Kidney glomerular epithelial cell (primary cell): ENCODE data around the gene HOMER2.
"Not testable (repeated sequence)": the region's sequence is repeated elsewhere in the genome, so short reads cannot be mapped to it uniquely, and the experiment has no call there.

ENCODE experiments used
- DNase-seq: peaks from one replicate; lab custom pipeline; 2025; lab: John Stamatoyannopoulos, UW

Gene HOMER2

DNA sequence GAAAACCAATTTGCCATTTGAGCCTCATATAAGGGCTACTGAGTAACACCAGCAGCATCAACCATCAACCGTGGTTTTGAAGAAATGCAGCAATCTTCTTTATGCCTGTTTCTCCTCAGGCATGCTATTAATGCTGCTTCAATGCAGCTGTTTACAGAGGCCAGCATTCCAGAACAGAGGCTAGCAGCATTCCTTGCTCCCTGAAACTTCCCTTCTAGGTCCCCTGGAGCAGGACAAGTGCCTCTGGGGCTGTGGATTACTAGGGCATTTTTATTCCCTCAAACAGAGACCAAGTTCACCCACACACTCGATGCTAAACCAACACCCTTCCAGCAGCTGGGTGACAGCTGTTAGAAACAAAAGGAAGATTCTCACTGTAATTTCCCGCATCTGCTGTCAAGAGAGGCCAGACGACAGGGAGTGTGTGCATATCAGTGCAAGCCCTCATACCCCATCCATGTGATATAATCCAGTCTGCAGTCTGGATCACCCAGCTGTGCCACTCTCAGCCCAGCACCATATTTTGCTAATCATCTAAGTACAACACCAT lies 57.5 kb downstream of the HOMER2 start:
- no peak for DNase-seq

GRCh38 chr15:82893473-82893872 lies 59.0 kb downstream of the HOMER2 start:
- DNase-seq: not testable (repeated sequence)

DNA sequence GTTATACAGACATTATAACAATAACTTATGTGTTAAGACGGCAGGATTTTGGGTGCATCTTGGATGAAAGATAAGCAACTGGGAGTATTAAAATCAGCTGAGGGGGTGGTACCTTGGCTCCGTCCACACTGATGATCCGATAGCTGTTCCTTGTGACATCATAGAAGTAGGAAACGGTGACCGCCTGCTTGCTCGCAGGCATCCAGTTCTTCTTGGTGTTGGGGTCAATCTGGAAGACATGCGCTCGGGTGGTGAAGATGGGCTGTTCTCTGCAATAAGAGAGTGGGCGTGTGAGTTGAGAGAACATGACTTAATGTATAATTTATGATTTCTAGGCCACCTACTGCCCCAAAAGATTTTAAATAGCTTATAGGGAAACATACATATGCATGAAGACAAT lies 59.9 kb downstream of the HOMER2 start:
- DNase-seq: no peak

GRCh38 chr15:82890995-82891390 lies 61.5 kb downstream of the HOMER2 start:
- no peak for DNase-seq

DNA sequence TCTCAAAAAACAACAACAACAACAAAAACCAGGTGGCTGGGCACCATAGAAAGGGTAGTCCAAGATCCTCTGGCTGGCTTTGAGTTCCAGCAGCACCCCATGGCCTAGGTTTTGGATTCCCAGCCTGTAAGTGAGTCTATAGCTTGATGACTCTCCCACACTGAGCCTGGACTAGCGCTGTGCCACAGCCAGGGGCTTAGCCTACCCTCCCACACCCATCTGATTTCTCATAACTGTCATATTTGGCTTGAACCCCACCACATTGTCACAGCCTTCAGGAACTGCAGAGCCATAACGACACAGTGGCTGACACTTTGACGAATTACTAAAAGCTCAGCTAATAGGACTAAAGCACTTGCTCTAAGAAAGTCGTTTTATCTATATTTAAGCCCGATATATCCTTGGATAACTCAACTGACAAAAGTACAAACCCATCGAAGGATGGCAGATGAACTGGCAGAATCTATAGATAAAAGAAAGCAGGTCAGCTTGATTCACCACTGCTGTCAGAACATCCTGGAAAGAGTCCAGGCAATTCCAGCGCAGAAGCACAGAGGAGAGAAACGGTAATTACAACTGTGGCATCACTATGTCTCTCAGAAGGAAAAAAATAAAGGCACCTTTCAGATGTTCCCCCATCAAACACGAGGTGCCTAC lies 62.1 kb downstream of the HOMER2 start:
- no peak for DNase-seq

GRCh38 chr15:82882273-82882928 lies 70.1 kb downstream of the HOMER2 start:
- DNase-seq: no peak

DNA sequence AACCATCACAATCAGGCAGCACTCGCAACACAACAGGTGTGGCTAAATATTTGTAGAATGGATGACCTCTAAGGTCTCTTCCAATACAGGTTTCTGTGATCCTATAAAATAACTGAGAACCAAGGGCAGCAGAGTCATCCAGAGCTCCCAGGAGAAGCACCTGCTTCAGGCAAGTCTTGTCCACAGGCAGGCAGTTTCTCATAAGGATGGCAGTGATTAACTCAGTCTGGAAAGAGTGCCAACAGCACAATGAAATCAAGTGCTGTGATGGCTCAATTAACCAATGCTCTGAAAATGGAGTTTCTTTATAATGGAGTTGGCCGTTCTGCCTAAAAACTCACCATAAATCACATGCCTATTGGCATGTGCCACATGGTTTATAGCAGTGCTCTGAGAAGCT lies 70.8 kb downstream of the HOMER2 start:
- DNase-seq: no peak

GRCh38 chr15:82880704-82881103 lies 71.8 kb downstream of the HOMER2 start:
- DNase-seq: no peak

GRCh38 chr15:82878325-82878724 lies 74.2 kb downstream of the HOMER2 start:
- DNase-seq: no peak

DNA sequence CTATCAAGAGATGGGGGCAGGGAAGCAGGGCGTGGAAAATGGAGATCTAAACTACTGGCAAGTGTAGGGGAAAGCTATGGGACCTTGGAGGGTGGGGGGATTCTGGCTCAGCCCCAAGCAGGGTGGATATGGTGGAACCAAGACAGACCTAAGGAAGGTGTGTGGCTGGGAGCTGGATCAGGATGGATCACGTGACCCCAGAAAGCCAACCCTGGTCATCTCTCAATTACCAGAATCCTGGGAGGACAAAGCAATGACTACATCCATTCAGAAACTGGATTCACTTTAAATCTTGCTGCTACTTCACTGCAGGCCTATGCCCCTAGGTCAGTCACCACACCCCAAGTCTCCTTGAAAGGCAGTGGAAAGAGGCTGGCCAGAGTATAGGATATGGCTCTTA lies 74.7 kb downstream of the HOMER2 start:
- no peak for DNase-seq

DNA sequence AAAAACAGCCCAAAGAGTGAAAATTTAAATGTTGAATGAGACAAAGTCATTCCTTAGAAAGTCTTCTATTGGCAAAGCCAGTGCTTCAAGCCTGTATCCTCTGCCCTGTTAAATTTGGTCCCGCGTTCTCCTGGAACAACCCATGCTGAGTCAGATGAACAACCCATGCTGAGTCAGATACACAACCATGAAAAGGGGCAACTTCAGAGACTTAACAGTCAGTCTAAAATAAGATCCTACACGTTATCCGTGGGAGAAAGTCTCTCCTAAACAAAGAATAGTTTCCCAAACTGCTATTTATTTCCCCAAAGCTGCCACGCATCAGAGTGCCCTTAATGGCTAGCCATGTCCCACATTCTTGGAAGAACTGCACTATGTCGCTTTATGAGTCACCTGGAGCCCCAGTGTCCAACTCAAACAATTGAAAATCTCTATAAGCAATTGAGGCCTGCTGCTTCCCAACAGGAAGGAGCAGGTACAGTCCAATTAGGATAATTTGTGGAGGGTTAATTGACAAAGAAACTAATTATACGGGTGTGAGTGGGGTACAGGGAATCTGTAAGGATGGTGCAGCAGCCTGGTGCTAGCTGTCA lies 77.0 kb downstream of the HOMER2 start:
- DNase-seq: peak; percentile 52

GRCh38 chr15:82874961-82875360 lies 77.6 kb downstream of the HOMER2 start:
- no peak for DNase-seq

DNA sequence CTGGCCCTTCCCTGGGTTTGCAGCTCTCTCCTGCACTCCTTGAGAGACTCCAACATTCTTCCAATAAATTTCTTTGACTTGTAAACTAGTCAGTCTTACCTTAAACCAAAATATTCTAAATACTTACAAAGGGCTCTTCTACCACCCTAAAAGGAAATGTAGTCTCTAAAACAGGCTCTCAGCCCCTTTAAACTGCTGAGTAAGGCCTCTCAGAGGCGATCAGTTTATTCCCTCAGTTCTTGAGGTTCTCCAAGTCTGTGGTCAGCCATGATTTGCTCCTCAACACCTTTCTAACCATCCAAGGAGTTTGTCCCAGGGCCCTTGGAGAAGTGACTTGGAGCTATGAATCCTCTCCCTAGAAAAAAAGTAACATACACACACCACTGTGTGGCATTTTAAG lies 78.3 kb downstream of the HOMER2 start:
- DNase-seq: no peak

DNA sequence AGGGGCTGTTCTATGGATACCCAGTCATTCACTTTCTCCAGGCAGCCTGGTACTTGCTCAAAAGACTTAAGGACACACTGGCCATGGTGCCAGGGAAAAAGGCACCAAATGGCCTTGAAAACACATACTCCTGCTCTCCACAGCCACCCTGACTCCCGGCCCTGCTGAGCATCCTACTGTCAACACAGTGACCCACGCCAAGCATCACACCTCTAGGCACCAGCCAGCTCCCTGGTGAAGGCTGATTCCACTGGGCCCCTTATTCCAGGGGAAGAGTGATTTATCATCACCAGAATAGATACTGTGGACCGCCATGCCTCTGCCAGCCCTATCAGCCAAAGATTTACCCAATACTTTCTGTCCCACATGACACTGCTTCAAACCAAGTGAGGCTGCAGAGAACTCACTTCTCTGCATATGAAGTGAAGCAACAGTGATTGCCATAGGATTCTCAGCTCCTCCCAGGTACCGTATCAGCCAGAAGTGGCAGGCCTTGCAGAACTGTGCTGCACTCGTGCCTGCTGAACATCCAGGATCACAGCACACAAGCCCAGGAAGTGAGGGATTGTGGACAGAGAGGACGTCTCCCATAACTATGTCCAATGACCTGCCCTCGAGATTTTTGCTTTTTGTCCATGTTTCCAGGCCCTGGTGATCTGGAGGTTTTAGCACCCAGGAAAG lies 79.4 kb downstream of the HOMER2 start:
- no peak for DNase-seq

- DNase-seq: no peak
These were observed 80.6 kb downstream of the HOMER2 start for GRCh38 chr15:82871832-82872484.

DNA sequence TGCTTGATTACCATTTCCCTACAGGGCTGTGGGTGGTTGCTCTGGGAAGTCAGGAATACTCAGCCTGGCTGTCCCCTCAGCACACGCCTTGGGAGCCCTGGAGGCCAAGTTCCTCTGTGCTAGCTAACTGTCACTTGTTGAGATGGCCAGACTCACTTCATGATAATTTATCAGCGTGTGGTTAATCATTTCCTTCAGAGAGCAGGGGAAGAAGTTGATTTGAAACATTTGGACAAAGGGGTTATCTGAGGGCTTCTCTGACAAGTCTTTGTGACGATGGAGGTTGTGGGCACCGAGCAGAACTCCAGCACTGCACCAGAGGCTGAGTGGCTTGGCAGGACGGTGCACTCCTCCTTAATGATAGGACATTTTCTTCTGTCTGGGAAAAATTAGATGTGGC lies 81.2 kb downstream of the HOMER2 start:
- no peak for DNase-seq

DNA sequence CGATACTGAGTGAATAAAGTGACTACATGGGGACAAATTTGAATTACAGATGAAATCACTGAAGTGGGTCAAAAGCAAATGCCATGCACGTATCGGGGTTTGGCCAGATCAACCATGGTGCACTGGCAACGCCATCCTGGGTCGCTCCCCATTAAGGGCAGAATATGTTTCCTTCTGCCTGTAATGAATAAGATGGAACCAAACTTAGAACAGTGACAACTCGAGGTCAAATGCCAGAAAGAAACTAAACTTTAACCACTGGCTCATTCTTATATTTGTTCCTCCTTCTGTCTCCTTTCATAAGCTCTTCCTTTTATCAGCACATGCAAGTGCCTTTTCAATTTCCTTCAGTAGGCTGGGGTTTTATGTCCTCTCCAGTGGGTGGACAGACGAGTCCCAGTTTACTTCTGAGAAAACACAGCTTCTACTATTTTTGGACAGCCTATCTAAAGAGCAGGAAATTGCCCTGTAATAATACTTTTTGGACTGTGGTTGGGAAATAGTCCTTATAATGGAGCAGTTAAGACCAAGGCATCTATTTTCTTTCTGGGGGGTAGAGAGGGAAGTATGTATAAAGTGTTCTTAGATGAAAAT lies 81.7 kb downstream of the HOMER2 start:
- DNase-seq: no peak

- DNase-seq: not testable (repeated sequence)
These were observed 86.5 kb downstream of the HOMER2 start for GRCh38 chr15:82865981-82866380.

- not testable (repeated sequence) for DNase-seq
These were observed 86.9 kb downstream of the HOMER2 start for GRCh38 chr15:82865581-82865980.

DNA sequence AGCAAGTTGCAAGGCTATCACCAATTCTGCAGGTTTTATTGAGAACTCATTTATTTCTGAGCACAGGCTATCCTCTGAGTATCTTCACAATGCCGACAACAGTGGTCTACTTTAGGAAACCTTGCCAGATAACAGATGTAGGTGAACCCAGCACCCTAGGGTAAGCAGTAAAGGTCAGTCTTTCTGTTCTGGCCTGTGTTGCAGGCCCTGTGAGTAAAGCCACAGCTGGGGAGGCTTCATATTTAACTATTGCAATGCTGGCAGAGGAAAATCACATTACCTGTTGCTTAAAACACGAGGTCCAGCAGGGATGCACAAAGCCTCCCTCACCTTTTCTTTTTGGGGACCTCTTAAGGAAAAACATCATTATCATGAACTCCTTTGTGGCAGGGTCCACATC lies 87.6 kb downstream of the HOMER2 start:
- no peak for DNase-seq

DNA sequence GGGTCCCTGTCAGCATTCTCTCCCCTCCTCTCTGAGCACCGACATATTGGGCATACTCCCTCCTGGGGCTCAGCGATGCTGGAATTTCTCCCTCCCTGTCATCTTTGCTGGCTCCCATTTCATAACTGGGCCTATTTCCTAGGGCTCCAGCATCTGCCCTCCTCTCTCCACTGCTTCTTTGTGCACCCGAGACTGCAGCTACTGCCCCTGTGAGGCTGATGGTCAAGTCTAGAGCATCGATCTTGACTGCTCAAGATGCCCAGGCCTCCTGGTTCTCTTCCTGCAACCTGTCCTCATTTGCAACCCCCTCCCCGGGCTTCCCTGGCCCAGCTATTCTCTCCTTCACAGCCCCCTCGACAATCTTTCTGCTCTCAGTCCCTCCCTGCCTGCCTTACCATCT lies 89.6 kb downstream of the HOMER2 start:
- no peak for DNase-seq

DNA sequence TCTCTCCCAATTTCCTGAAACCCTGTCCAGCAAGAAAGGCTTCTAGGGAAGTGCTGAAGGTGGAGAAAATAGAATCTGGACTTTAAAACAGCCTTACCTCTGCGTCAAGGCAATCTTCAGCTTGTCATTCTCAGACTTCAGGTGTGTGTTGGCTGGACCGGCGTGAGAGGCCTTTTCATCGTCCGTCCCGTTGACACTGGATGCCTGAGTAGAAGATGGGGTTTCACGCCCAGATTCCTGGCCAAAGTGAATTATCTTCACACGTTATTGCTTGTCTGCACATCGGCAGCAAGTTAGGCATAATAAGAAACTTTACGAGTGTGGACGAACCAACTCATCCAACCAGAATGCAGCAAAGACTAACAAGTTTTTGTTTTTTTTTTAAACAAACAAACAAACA lies 93.6 kb downstream of the HOMER2 start:
- DNase-seq: no peak
